HepG2 (cell line): ENCODE measurements around the gene ANKUB1.

ENCODE experiments used
- CHD2 ChIP-seq: IDR thresholded peaks from 2 replicates; pipeline ENCODE4 v1.6.1; 2011; ENCODE audit warnings: low read depth, low read length, improper control_type of control experiment
- CREM ChIP-seq, 2 experiments: sonication (generic) in 1 of 2; formaldehyde crosslinking in 1 of 2; IDR thresholded peaks; 2 replicates each; pipeline versions ENCODE4 v1.4.0 to v1.6.1; 2016 to 2020; ENCODE audit warnings: antibody characterized with exemption in 1 of 2, mild to moderate bottlenecking in 1 of 2, missing genetic modification reagents in 1 of 2
- ESRRA ChIP-seq: sonication (generic); formaldehyde crosslinking; IDR thresholded peaks from 2 replicates; pipeline ENCODE4 v1.5.1; 2020; ENCODE audit warnings: mild to moderate bottlenecking, low read depth, missing genetic modification reagents
- FOSL2 ChIP-seq: sonication (generic); formaldehyde crosslinking; IDR thresholded peaks from 2 replicates; pipeline ENCODE4 v1.4.0; 2020; ENCODE audit warnings: missing genetic modification reagents
- MAFG ChIP-seq: sonication (generic); formaldehyde crosslinking; IDR thresholded peaks from 2 replicates; pipeline ENCODE4 v1.5.1; 2020; ENCODE audit warnings: mild to moderate bottlenecking, missing genetic modification reagents
- NR2F1 ChIP-seq, 2 experiments: fragments of 450-650 bp in 1 of 2; formaldehyde crosslinking in 1 of 2; IDR thresholded peaks; 2 replicates each; pipeline versions ENCODE4 v1.5.0 to v1.6.1; 2016 to 2020; ENCODE audit warnings: mild to moderate bottlenecking in 1 of 2, missing compliant biosample characterization in 1 of 2, missing genetic modification reagents in 1 of 2, moderate library complexity in 1 of 2
- POLR2A ChIP-seq, 2 experiments: IDR thresholded peaks; 2 replicates each; pipeline ENCODE4 v1.6.1; 2011; ENCODE audit warnings: low read depth in 2 of 2, low read length in 2 of 2, mild to moderate bottlenecking in 1 of 2, moderate library complexity in 1 of 2; ENCODE audit not compliant: insufficient read depth in 1 of 2
- RBM22 ChIP-seq: fragments of 200-400 bp; formaldehyde crosslinking; optimal IDR thresholded peaks from 2 replicates; pipeline ENCODE3; 2017; ENCODE audit warnings: mild to moderate bottlenecking, low read length, moderate library complexity
- REST ChIP-seq, 2 experiments: IDR thresholded peaks; 2 replicates each; pipeline ENCODE4 v1.6.1; 2011 to 2012; ENCODE audit warnings: low read length in 2 of 2, borderline replicate concordance in 1 of 2, low read depth in 1 of 2, mild to moderate bottlenecking in 1 of 2, moderate library complexity in 1 of 2
- YY1 ChIP-seq: IDR thresholded peaks from 2 replicates; pipeline ENCODE4 v1.6.1; 2011; ENCODE audit warnings: low read length, low read depth, moderate library complexity, mild to moderate bottlenecking; ENCODE audit not compliant: insufficient read depth, insufficient replicate concordance
- ZNF263 ChIP-seq: sonication (generic); formaldehyde crosslinking; IDR thresholded peaks from 2 replicates; pipeline ENCODE4 v1.4.0; 2020; ENCODE audit warnings: missing genetic modification reagents
- ZZZ3 ChIP-seq: sonication (generic); formaldehyde crosslinking; IDR thresholded peaks from 2 replicates; pipeline ENCODE4 v1.4.0; 2020; ENCODE audit warnings: missing genetic modification reagents, mild to moderate bottlenecking, borderline replicate concordance
- TF ChIP-seq, protein P1 (sequence below): sonication (generic); formaldehyde crosslinking; IDR thresholded peaks from 2 replicates; pipeline ENCODE4 v1.5.0; 2020; ENCODE audit warnings: mild to moderate bottlenecking, missing genetic modification reagents, moderate library complexity

DNA sequence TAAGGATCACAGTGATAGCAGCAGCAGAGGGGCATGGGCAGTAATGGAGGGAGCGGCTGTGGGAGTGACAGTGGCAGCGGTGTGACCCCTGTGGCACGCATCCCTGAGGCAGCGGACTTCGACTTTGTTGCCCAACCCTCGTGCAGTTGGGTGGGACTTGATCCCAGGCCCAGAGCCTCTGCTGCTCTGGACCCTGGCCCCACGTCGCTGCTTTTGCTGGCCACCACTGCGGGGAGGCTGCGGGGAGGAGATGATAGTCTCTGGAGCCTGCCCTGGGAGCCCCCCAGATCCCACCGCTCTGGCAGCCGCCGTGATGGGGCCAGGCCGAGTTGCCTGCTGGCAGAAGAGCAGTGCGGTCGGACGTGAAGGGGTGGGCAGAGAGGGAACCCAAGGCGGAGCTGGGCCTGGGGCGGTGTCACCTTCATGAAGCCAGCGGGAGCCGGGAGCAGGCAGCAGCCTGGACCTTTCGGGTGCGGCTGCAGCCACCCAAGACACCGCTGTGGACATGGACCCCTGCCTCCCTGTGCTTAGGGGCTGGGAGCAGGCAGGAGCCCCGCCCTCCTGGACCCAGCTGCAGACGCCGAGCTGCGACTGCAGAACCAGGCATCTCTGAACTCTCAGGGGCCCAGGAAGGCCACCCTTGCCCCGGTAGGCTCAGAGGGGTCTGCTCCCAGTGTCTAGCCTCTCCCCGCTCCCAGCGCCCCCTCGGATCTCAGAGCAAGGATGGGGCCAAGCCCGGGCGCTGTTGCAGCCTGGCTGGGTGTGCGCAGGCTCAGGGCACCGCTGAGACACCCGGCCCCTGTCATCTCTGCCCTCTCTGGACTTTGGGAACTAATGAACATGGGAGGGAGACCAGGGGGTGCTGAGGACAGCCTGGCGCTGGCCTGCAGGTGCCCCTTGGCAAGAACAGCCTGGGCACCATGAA, 78.4 kb downstream of the ANKUB1 start:
- TF ChIP-seq MAFG (no peak), CREM (IDR thresholded peaks at IDR 0.05) (no peak), CREM (CRISPR knock-in tag; IDR thresholded peaks at IDR 0.05) (no peak), ZZZ3 (CRISPR knock-in tag) (peak; percentile 75; the same call in 1 of the 2 replicates), POLR2A (IDR thresholded peaks at IDR 0.05; ENCODE audit: insufficient read depth in 1 of 2, low read depth in 2 of 2, low read length in 2 of 2) (no peak), REST (IDR thresholded peaks at IDR 0.05; ENCODE audit: borderline replicate concordance in 1 of 2, low read depth in 1 of 2, low read length in 2 of 2) (no peak), ZNF263 (CRISPR knock-in tag) (peak; percentile 48; the same call in 1 of the 2 replicates), CHD2 (no peak), YY1 (no peak), NR2F1 (CRISPR knock-in tag; IDR thresholded peaks at IDR 0.05) (peak in 1 of 2 experiments; percentile 41; a peak in 1 of 4 replicates), FOSL2 (CRISPR knock-in tag) (no peak), ESRRA (CRISPR knock-in tag) (peak; percentile 65; the same call in 1 of the 2 replicates), RBM22 (no peak)
- TF ChIP-seq, protein P1, sequence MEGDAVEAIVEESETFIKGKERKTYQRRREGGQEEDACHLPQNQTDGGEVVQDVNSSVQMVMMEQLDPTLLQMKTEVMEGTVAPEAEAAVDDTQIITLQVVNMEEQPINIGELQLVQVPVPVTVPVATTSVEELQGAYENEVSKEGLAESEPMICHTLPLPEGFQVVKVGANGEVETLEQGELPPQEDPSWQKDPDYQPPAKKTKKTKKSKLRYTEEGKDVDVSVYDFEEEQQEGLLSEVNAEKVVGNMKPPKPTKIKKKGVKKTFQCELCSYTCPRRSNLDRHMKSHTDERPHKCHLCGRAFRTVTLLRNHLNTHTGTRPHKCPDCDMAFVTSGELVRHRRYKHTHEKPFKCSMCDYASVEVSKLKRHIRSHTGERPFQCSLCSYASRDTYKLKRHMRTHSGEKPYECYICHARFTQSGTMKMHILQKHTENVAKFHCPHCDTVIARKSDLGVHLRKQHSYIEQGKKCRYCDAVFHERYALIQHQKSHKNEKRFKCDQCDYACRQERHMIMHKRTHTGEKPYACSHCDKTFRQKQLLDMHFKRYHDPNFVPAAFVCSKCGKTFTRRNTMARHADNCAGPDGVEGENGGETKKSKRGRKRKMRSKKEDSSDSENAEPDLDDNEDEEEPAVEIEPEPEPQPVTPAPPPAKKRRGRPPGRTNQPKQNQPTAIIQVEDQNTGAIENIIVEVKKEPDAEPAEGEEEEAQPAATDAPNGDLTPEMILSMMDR (CRISPR knock-in tag) = peak; percentile 25; the same call in 1 of the 2 replicates
